Activated CD4-positive, alpha-beta T cell treated with anti-CD3 and anti-CD28 coated beads, Interleukin-2, amount 10 ng/mL, durations not matched to agents 24 days and 14 days (primary cell): ENCODE results near the gene KRAS. TPM values are rescaled to one million over a fixed set of nuclear protein-coding genes. Genes with fewer than 3 reads are reported as not detected.
"Not testable (repeated sequence)": the region's sequence is repeated elsewhere in the genome, so short reads cannot be mapped to it uniquely, and the experiment has no call there.

Experiments
- DNase-seq: peaks from one replicate; pipeline ENCODE4 v3.0.0; 2022
- H3K27ac Mint-ChIP-seq: one replicate; pipeline ENCODE4 v1.8.0; 2022; ENCODE audit warnings: mild to moderate bottlenecking, mixed read lengths
- H3K27me3 Mint-ChIP-seq: one replicate; pipeline ENCODE4 v1.8.0; 2022; ENCODE audit warnings: mixed read lengths
- H3K36me3 Mint-ChIP-seq: one replicate; pipeline ENCODE4 v1.8.0; 2022; ENCODE audit warnings: low read depth, mild to moderate bottlenecking, mixed read lengths
- H3K4me1 Mint-ChIP-seq: one replicate; pipeline ENCODE4 v1.8.0; 2021; ENCODE audit warnings: mixed read lengths
- H3K4me3 Mint-ChIP-seq: one replicate; pipeline ENCODE4 v1.8.0; 2022; ENCODE audit warnings: mild to moderate bottlenecking, moderate library complexity, mixed read lengths
- H3K9me3 Mint-ChIP-seq: one replicate; pipeline ENCODE4 v1.8.0; 2021; ENCODE audit warnings: mixed read lengths
- intact Hi-C: fragments of 100-400 bp; cut with micrococcal nuclease; formaldehyde crosslinking; loops from one replicate; pipeline ENCODE4 v1.15.1; 2023
- total RNA-seq: library from RNA; stranded (reverse); gene quantifications from 2 replicates; pipeline ENCODE4 v1.2.3, GENCODE V29; 2022

KRAS gene
- 26.4 and 27.4 TPM in 2 replicates for total RNA-seq

DNA sequence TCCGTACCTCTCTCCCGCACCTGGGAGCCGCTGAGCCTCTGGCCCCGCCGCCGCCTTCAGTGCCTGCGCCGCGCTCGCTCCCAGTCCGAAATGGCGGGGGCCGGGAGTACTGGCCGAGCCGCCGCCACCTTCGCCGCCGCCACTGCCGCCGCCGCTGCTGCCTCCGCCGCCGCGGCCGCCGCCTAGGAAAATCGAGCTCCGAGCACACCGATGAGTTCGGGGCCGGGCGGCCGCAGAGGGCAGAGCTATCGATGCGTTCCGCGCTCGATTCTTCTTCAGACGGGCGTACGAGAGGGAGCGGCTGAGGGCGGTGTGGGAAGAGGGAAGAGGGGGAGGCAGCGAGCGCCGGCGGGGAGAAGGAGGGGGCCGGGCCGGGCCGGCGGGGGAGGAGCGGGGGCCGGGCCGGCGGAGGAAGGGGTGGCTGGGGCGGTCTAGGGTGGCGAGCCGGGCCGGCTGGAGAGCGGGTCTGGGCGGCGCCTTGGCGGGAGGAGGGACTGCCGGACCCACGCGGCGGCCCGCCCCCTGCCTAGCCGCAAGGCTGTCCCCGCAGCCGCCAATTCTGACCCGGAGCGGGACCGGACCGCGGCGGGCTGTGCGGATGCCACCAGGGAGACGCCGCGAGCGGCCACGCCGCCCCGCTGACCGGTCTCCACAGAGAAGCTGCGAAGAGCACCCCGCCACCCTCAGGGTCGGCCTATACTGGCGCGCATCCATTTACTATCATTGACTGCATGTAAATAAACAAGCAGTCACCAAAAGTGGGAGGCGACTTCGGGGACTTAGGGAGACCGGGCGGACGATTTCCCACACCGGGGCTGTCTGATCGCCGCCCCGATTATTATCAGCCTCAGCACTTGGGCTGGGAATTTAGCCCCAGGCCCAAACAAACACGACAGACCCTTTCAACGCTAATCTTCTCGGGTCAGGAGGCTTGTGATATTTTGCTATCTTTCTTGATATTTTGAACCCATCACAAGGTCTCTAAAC lies at the start of gene KRAS:
Gene KRAS, minus strand, starts transcription at position 186 of the 987 bp plus-strand sequence.
- Mint-ChIP-seq H3K36me3 (peaks cover 12% of the 10 kb centered on the region), H3K9me3 (no peaks in the 10 kb centered on the region), H3K4me1 (peaks cover 27% of the 10 kb centered on the region), H3K27ac (peak within 1 kb of the TSS; percentile 94), H3K27me3 (peaks cover 13% of the 10 kb centered on the region), H3K4me3 (peak within 1 kb of the TSS; percentile 86)
- DNase-seq, result peak; percentile 97
- intact Hi-C loops, result loop anchor here (1.0 to 5.0 kb wide), 5 partner anchors 10 to 199 kb away; partner anchors contain the start of genes DNAI7 and ETFRF1

DNA sequence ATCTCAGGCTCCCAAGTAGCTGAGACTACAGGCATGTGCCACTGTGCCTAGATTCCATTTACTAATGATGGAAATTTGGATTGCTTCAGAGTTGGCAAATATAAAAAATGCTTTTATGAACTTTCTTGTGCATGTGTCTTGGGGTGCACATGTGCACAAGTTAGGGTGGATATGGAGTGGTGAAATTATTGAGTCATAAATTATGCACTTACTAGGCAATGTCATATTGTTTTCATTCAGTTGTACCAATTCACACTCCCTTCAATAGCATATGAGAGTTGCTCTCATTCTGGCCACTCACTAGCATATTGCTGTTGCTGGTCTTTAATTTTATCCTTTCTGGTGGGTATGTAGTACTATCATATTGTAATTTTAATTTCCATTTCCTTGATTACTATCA lies 45.7 kb upstream of the KRAS start:
- intact Hi-C loops, result no loop called here
- Mint-ChIP-seq H3K9me3 (peaks cover 16% of the 10 kb centered on the region), H3K36me3 (no peaks in the 10 kb centered on the region), H3K4me3 (no peak overlapping the region), H3K4me1 (peaks cover 12% of the 10 kb centered on the region), H3K27ac (no peak overlapping the region), H3K27me3 (peaks cover 9% of the 10 kb centered on the region)
- peak; percentile 23 for DNase-seq

DNA sequence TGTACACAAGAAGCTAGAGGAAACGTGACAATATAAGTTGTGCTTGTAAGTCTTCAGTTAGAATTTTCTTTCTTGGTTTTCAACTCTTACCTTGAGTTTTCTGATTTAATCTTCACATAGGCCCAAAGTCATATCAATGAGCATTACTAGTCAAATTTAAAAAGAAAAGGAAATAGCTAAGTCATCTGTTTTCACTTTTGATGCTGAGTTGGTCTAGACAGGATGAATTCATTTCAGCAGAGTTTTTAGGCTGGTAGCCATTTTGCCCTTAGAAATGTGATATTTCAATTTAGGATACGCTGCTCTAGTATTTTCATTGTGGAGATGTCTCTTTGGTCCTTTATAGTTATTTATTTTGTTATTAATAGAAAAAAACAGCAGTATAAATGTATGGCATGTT lies 44.6 kb upstream of the KRAS start:
- no peak for DNase-seq
- Mint-ChIP-seq H3K4me3 (no peak overlapping the region), H3K4me1 (peaks cover 12% of the 10 kb centered on the region), H3K36me3 (no peaks in the 10 kb centered on the region), H3K27ac (no peak overlapping the region), H3K27me3 (peaks cover 7% of the 10 kb centered on the region), H3K9me3 (peaks cover 13% of the 10 kb centered on the region)
- intact Hi-C loops, result no loop called here

DNA sequence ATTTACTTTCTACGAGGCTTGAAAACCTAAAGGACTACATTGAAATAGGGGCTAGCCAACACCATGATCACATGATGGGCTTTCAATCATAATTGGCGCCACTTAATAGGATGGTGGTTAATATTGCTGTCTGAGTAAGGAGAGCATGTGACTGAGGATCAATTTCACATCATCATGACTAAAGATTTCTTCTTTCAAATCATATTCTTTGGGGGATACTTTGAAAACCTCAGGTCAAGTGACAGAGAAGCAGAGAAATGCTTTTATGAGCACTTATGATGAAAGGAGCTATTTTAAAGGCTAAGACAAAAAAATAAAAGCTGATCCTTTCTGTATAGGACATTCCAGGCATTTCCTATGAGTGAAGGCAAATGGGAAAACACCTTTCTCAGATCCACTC lies 42.9 kb upstream of the KRAS start:
- no peak overlapping the region for H3K27ac Mint-ChIP-seq
- intact Hi-C loops, result no loop called here
- H3K4me1 Mint-ChIP-seq, result peaks cover 12% of the 10 kb centered on the region
- no peak for DNase-seq
- no peak overlapping the region for H3K4me3 Mint-ChIP-seq
- H3K27me3 Mint-ChIP-seq, result peaks cover 9% of the 10 kb centered on the region
- H3K9me3 Mint-ChIP-seq, result peaks cover 9% of the 10 kb centered on the region
- no peaks in the 10 kb centered on the region for H3K36me3 Mint-ChIP-seq

DNA sequence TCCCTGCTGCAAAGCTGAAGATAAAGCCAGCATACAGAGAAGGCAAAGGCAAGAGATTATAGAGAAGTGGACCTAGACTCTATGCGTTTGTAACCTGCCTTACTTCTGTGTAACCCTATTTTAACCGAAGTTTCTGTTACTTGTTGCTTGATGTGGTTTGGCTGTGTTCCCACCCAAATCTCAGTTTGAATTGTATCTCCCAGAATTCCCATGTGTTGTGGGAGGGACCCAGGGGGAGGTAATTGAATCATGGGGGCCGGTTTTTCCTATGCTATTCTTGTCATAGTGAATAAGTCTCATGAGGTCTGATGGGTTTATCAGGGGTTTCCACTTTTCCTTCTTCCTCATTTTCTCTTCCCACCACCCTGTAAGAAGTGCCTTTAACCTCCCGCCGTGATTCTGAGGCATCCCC lies 42.1 kb upstream of the KRAS start:
- not testable (repeated sequence) for H3K4me3 Mint-ChIP-seq

DNA sequence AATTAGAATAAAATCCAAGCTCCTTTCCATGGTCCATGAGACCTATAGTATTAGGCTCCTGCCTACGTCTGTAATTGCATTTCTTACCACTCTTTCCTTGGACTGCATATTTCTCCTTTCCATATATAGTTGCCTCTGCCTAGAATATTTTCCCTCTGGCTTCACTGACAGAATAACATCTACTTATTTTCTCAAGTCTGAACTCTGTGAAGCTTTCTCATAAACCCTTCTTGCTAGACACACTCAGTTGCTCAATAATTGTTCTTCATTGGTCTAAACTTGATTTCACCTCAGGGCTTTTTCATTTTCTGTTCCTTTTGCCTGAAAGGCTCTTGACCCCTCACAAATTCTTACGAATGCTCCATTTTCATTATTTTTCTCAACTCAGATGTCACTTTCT lies 36.9 kb upstream of the KRAS start:
- H3K27me3 Mint-ChIP-seq, result peaks cover 10% of the 10 kb centered on the region
- H3K4me3 Mint-ChIP-seq, result no peak overlapping the region
- DNase-seq, result no peak
- H3K36me3 Mint-ChIP-seq, result no peaks in the 10 kb centered on the region
- H3K27ac Mint-ChIP-seq, result no peak overlapping the region
- peaks cover 8% of the 10 kb centered on the region for H3K4me1 Mint-ChIP-seq
- intact Hi-C loops, result no loop called here
- peaks cover 12% of the 10 kb centered on the region for H3K9me3 Mint-ChIP-seq

More for the DNA sequence above, 42.1 kb upstream of the KRAS start:
- DNase-seq, H3K27ac Mint-ChIP-seq, intact Hi-C loops, H3K9me3 Mint-ChIP-seq, H3K27me3 Mint-ChIP-seq, H3K36me3 Mint-ChIP-seq: not testable (repeated sequence)
- peaks cover 12% of the 10 kb centered on the region for H3K4me1 Mint-ChIP-seq

DNA sequence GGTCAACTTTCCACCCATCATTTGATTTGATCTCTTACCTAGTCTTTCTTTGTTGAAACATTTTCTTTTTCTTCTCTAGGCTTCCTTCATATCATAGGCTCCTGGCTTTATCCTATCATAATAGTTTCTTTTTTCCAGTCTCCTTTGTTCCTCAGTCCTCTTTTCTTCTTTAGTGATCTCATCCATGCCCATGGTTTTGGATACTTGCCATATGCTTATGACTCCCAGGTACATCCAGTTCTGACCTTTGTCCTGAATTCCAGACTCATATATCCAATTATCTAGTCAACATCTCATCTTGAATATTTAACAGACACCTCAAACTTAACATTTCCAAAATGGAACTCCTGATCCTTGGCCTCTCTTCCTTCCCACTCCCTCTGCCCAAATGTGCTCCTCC lies 36.1 kb upstream of the KRAS start:
- Mint-ChIP-seq H3K27ac (no peak overlapping the region), H3K36me3 (no peaks in the 10 kb centered on the region), H3K9me3 (peaks cover 12% of the 10 kb centered on the region), H3K4me3 (no peak overlapping the region), H3K27me3 (peaks cover 8% of the 10 kb centered on the region), H3K4me1 (peaks cover 4% of the 10 kb centered on the region)
- DNase-seq, result peak; percentile 24
- intact Hi-C loops, result no loop called here

DNA sequence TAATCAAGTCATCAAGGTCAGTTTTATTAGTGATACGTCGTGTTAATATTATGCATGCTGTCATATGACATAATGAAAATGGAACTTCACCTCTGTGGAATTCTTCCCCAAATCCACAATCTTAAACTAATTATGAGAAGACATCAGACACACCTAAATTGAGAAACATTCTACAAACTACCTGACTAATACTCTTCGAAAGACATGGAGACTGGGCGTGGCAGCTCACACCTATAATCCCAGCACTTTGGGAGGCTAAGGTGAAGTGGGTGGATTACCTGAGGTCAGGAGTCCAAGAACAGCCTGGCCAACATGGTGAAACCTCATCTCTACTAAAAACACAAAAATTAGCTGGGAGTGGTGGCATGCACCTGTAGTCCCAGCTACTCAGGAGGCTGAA lies 33.3 kb upstream of the KRAS start:
- intact Hi-C loops, result no loop called here
- Mint-ChIP-seq H3K27ac (no peak overlapping the region), H3K4me3 (no peak overlapping the region), H3K27me3 (peaks cover 7% of the 10 kb centered on the region), H3K9me3 (peaks cover 12% of the 10 kb centered on the region), H3K4me1 (peaks cover 15% of the 10 kb centered on the region), H3K36me3 (no peaks in the 10 kb centered on the region)
- DNase-seq, result peak; percentile 38

DNA sequence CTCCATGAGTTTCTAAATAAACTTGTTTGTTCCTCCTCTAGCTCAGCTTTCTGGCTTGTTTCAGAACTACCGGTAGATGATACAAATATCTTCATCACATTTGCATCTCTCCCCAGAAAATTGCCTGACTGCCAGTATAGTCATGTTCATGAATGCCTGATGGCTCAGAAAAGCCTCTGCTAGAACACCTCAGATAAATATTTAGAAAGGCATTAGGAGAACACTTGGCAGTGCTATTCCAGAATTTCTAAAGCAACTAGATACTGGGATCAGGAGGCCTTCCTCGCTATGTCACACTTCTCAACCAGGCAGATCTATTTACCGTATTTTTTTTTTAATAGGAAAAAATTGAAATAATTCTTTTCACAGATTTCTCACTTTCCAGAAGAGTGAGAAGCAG lies 32.3 kb upstream of the KRAS start:
- DNase-seq, result peak; percentile 31
- intact Hi-C loops, result no loop called here
- Mint-ChIP-seq H3K36me3 (no peaks in the 10 kb centered on the region), H3K4me3 (no peak overlapping the region), H3K27me3 (peaks cover 5% of the 10 kb centered on the region), H3K4me1 (peaks cover 15% of the 10 kb centered on the region), H3K27ac (no peak overlapping the region), H3K9me3 (peaks cover 12% of the 10 kb centered on the region)

DNA sequence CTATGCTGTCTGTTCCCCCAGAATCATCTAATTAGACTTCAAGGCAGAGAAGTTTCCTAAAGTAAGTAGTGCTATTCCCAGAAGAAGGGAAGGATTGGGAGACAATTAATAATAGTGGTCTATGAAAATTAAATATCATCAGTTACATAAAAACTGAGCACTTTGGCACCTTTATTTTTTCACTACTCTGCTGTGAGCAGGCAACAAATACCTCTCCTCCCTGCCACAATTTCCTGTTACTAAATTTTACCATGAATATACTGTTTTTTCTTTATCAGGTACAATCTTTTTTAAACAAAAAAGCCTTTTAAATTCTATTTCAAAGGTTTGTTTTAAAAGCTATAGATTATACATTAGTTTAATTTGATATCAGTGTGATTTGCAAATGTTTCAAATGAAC lies 29.4 kb upstream of the KRAS start:
- peaks cover 15% of the 10 kb centered on the region for H3K4me1 Mint-ChIP-seq
- no peaks in the 10 kb centered on the region for H3K9me3 Mint-ChIP-seq
- no peak overlapping the region for H3K27ac Mint-ChIP-seq
- DNase-seq, result no peak
- no peaks in the 10 kb centered on the region for H3K36me3 Mint-ChIP-seq
- H3K4me3 Mint-ChIP-seq, result peak overlapping the region; percentile 10
- intact Hi-C loops, result no loop called here
- no peaks in the 10 kb centered on the region for H3K27me3 Mint-ChIP-seq

DNA sequence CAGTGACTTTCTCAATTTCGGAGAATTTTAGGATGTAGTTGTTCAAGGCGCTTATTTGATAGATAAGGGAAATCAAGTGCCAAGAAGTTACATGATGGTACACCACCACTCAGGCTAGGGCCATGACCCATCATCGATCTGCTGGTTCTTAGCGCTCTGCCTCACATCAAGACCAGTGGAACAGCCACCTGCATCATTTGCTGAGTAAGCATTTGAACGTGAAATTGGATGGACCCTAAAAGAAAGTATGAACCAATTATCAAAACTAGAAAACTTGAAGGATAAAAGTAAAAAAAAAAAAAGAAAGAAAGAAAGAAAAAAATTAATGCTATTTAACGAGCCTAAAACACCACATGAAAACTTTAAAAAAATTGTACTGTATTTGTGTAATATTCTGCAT lies 27.5 kb upstream of the KRAS start:
- H3K4me1 Mint-ChIP-seq, result peaks cover 15% of the 10 kb centered on the region
- H3K4me3 Mint-ChIP-seq, result no peak overlapping the region
- H3K36me3 Mint-ChIP-seq, result no peaks in the 10 kb centered on the region
- no peak overlapping the region for H3K27ac Mint-ChIP-seq
- no peaks in the 10 kb centered on the region for H3K27me3 Mint-ChIP-seq
- no peaks in the 10 kb centered on the region for H3K9me3 Mint-ChIP-seq
- DNase-seq, result peak; percentile 38
- intact Hi-C loops, result loop anchor here (5.0 kb wide), 1 partner anchor 44 kb away; no protein-coding TSS in a partner anchor

DNA sequence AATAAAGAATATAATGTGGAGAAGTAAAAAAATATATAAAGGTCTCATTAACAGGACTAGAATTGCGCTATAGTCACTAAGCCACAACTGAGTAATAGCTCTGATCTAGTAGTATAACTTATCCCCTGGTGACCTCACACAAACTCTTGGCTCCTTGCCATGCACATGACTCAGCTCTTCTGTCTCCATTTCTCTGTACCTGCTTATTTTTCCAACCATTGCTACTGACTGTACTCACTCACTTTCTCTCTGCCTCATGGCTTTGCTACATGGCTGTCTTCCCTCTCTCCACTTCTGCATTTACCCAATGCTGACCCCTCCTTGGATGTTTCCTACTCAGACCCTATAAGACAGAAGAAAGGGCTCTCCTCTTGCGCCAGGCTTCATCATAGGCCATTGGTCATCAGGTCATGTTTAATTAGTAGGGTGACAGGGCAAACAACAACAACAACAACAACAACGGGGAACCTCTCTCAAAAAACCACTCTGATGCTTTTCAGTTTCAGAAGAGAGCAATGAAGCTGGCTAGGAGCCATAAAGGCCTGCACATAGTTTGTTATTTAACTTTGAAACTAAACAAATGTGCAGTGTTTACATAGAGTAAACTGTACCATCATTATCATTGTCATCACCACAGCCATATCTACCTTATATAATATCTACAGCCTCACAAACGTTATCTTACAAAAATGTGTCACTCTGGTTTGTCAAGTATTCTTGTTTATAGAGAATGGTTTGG lies 25.6 kb upstream of the KRAS start:
- Mint-ChIP-seq H3K27me3 (no peaks in the 10 kb centered on the region), H3K4me1 (peaks cover 14% of the 10 kb centered on the region), H3K27ac (peak overlapping the region; percentile 2), H3K36me3 (no peaks in the 10 kb centered on the region), H3K9me3 (no peaks in the 10 kb centered on the region), H3K4me3 (no peak overlapping the region)
- peak; percentile 62 for DNase-seq
- intact Hi-C loops, result loop anchor here (5.0 kb wide), 1 partner anchor 46 kb away; no protein-coding TSS in a partner anchor

DNA sequence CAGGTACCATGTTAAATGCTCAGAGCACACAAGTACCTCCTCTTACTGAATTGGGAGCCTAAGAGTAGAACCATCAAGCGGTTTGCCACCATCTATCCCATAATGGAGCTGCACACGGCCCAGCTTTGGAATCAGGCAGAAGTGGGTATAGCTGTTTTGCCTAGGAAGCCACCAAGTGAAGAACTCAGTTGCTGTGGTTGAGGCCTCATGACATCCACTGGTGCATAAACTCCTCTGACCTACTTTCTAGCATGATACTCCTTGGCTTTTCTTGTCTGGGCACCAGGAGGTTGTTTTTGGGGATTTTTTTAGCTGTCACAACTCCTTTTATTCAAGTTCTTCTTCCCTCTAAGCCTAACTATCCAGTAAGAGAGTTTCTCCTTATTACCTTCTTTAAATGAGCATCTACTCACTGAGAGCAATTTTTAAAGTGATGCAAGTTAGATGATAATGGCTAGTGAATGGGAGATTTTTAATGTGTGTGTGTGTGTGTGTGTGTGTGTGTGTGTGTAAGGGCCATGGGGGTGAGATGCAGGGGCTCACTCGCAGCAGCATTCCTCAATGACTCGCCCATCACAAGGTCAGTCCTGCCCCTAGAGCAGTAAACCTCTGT lies 20.9 kb upstream of the KRAS start:
- intact Hi-C loops, result no loop called here
- no peak overlapping the region for H3K4me3 Mint-ChIP-seq

More for the DNA sequence above, 20.9 kb upstream of the KRAS start:
- DNase-seq, result peak; percentile 40
- H3K9me3 Mint-ChIP-seq, result no peaks in the 10 kb centered on the region
- peaks cover 12% of the 10 kb centered on the region for H3K4me1 Mint-ChIP-seq
- H3K36me3 Mint-ChIP-seq, result no peaks in the 10 kb centered on the region
- H3K27ac Mint-ChIP-seq, result no peak overlapping the region
- H3K27me3 Mint-ChIP-seq, result no peaks in the 10 kb centered on the region
